ENCODE results near the gene ULK2.

DNA sequence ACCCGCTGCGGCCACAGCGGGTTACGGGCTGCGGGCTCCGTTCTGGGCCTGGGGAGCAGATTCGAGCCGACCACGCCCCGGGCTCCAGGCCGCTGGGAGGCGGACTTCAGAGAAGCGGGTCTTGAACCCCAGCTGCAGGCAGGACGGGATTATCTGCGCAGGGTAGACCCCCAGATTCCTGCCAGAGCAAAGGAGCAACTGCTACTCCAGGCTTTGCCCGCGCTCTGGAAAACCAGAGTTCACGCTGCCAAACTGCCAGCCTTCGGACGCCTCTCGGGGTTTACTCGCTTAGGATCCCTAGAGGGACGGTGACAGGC, 301 bp upstream of the ULK2 start:
- no peak for TF ChIP-seq POLR2A (IDR thresholded peaks at IDR 0.05)
- TF ChIP-seq, protein P1, sequence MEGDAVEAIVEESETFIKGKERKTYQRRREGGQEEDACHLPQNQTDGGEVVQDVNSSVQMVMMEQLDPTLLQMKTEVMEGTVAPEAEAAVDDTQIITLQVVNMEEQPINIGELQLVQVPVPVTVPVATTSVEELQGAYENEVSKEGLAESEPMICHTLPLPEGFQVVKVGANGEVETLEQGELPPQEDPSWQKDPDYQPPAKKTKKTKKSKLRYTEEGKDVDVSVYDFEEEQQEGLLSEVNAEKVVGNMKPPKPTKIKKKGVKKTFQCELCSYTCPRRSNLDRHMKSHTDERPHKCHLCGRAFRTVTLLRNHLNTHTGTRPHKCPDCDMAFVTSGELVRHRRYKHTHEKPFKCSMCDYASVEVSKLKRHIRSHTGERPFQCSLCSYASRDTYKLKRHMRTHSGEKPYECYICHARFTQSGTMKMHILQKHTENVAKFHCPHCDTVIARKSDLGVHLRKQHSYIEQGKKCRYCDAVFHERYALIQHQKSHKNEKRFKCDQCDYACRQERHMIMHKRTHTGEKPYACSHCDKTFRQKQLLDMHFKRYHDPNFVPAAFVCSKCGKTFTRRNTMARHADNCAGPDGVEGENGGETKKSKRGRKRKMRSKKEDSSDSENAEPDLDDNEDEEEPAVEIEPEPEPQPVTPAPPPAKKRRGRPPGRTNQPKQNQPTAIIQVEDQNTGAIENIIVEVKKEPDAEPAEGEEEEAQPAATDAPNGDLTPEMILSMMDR (IDR thresholded peaks at IDR 0.05) = no peak

Measured in testis (tissue), 2 donors.